Vagina (tissue), 2 donors: ENCODE data around the gene OGDHL. TPM values are rescaled to one million over a fixed set of nuclear protein-coding genes. Genes with fewer than 3 reads are reported as not detected.
"Not testable (repeated sequence)": the region's sequence is repeated elsewhere in the genome, so short reads cannot be mapped to it uniquely, and the experiment has no call there.

Source experiments
- DNase-seq, 2 donors: peaks; one replicate each; pipeline ENCODE4 v3.0.0-alpha.2; 2017; ENCODE audit errors: extremely low spot score in 2 of 2
- H3K27ac ChIP-seq: fragments of 200-600 bp; sonication (generic); one replicate; pipeline ENCODE4 v1.5.1; 2019
- H3K27me3 ChIP-seq: fragments of 200-600 bp; sonication (generic); one replicate; pipeline ENCODE4 v1.5.1; 2019
- H3K36me3 ChIP-seq, 2 donors: fragments of 200-600 bp; sonication (generic); one replicate each; pipeline ENCODE4 v1.5.1; 2017 to 2019
- H3K4me1 ChIP-seq: fragments of 200-600 bp; sonication (generic); one replicate; pipeline ENCODE4 v1.5.1; 2019
- H3K4me3 ChIP-seq, 2 donors: fragments of 200-600 bp; sonication (generic); 1 replicate in 1 of 2; 2 replicates in 1 of 2; pipeline ENCODE4 v1.5.1; 2016 to 2019
- H3K9me3 ChIP-seq: fragments of 200-600 bp; sonication (generic); one replicate; pipeline ENCODE4 v1.5.1; 2019
- CTCF ChIP-seq, 3 experiments: fragments of 450-650 bp in 2 of 3; fragments of 200-600 bp in 1 of 3; sonication (generic) in 1 of 3; IDR thresholded peaks; one replicate each; pipeline ENCODE4 v1.5.1; 2017 to 2019; ENCODE audit warnings: antibody characterized with exemption in 3 of 3, mild to moderate bottlenecking in 2 of 3, moderate library complexity in 2 of 3
- POLR2A ChIP-seq, 2 donors: fragments of 450-650 bp; IDR thresholded peaks; one replicate each; pipeline ENCODE4 v1.6.1; 2017; ENCODE audit warnings: antibody characterized with exemption in 2 of 2, mild to moderate bottlenecking in 2 of 2, moderate library complexity in 2 of 2
- POLR2AphosphoS5 ChIP-seq, 2 donors: sonication (generic); formaldehyde crosslinking; IDR thresholded peaks; one replicate each; pipeline ENCODE4 v1.9.0; 2017; ENCODE audit warnings: antibody characterized with exemption in 2 of 2, mild to moderate bottlenecking in 2 of 2, low read depth in 1 of 2; ENCODE audit not compliant: insufficient read depth in 1 of 2
- intact Hi-C: fragments of 100-400 bp; cut with DNase I; formaldehyde crosslinking; loops from one replicate; pipeline ENCODE4 v1.15.1; 2023
- total RNA-seq: library from RNA; depleted of rRNA; stranded (reverse); fragments of >200 nt; gene quantifications from one replicate; pipeline ENCODE4 v1.2.3, GENCODE V29; 2016

Gene OGDHL
- total RNA-seq, 1 donor from 2014 or later = 3.4 TPM

DNA sequence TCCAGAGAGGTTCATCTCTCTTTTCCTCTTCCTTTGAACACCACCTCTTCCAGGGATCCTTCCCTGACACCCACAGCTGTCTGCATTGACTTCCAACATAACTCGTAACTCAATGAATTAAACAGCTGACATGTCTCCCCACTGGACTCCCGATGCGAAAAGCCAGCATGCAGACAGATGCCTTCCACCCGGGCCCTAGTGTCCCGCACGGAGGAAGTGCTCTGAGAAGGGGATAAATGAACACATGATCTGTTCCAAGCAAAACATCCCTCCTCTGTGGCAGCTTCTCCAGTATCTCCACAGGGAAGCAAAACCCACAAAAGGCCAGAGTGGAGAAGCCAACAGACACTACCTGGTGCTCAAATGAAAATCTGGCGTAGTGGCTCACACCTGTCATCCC, 28.3 kb downstream of the OGDHL start:
- Histone ChIP-seq H3K4me1 (no peaks in the 10 kb centered on the region), H3K27ac (no peak overlapping the region), H3K9me3 (no peaks in the 10 kb centered on the region), H3K36me3 (no peaks in the 10 kb centered on the region), H3K27me3 (no peaks in the 10 kb centered on the region), H3K4me3 (no peak overlapping the region)
- intact Hi-C loops = no loop called here
- TF ChIP-seq POLR2A (IDR thresholded peaks at IDR 0.05) (no peak), POLR2AphosphoS5 (IDR thresholded peaks at IDR 0.05; ENCODE audit: insufficient read depth in 1 of 2, low read depth in 1 of 2) (no peak), CTCF (IDR thresholded peaks at IDR 0.05) (no peak)
- DNase-seq = no peak

GRCh38 chr10:49726593-49726992, 35.5 kb downstream of the OGDHL start:
- no peaks in the 10 kb centered on the region for H3K4me1 ChIP-seq
- no peak for TF ChIP-seq POLR2AphosphoS5 (IDR thresholded peaks at IDR 0.05; ENCODE audit: insufficient read depth in 1 of 2, low read depth in 1 of 2)
- no peak for TF ChIP-seq POLR2A (IDR thresholded peaks at IDR 0.05)
- TF ChIP-seq CTCF (IDR thresholded peaks at IDR 0.05) = no peak
- H3K36me3 ChIP-seq = no peaks in the 10 kb centered on the region
- H3K4me3 ChIP-seq = no peak overlapping the region
- no peaks in the 10 kb centered on the region for H3K27me3 ChIP-seq
- intact Hi-C loops = no loop called here
- no peak overlapping the region for H3K27ac ChIP-seq
- peaks cover 4% of the 10 kb centered on the region for H3K9me3 ChIP-seq
- DNase-seq = no peak

- H3K4me1 ChIP-seq, H3K9me3 ChIP-seq, DNase-seq, H3K27ac ChIP-seq, H3K36me3 ChIP-seq, H3K4me3 ChIP-seq, intact Hi-C loops, H3K27me3 ChIP-seq: not testable (repeated sequence)
These were observed 47.0 kb downstream of the OGDHL start for GRCh38 chr10:49715157-49715556.

- intact Hi-C loops = no loop called here
- Histone ChIP-seq H3K36me3 (no peaks in the 10 kb centered on the region), H3K27ac (no peak overlapping the region), H3K4me3 (no peak overlapping the region), H3K9me3 (no peaks in the 10 kb centered on the region), H3K27me3 (no peaks in the 10 kb centered on the region), H3K4me1 (no peaks in the 10 kb centered on the region)
- no peak for DNase-seq
- TF ChIP-seq POLR2AphosphoS5 (IDR thresholded peaks at IDR 0.05; ENCODE audit: insufficient read depth in 1 of 2, low read depth in 1 of 2) (no peak), CTCF (IDR thresholded peaks at IDR 0.05) (no peak), POLR2A (IDR thresholded peaks at IDR 0.05) (no peak)
These were observed 48.9 kb downstream of the OGDHL start for GRCh38 chr10:49713266-49713665.

GRCh38 chr10:49711481-49711880, 50.6 kb downstream of the OGDHL start:
- Histone ChIP-seq H3K27me3 (no peaks in the 10 kb centered on the region), H3K4me3 (no peak overlapping the region), H3K27ac (no peak overlapping the region), H3K4me1 (no peaks in the 10 kb centered on the region), H3K9me3 (no peaks in the 10 kb centered on the region), H3K36me3 (no peaks in the 10 kb centered on the region)
- TF ChIP-seq POLR2A (IDR thresholded peaks at IDR 0.05) (no peak), CTCF (IDR thresholded peaks at IDR 0.05) (no peak), POLR2AphosphoS5 (IDR thresholded peaks at IDR 0.05; ENCODE audit: insufficient read depth in 1 of 2, low read depth in 1 of 2) (no peak)
- no peak for DNase-seq
- intact Hi-C loops = no loop called here

DNA sequence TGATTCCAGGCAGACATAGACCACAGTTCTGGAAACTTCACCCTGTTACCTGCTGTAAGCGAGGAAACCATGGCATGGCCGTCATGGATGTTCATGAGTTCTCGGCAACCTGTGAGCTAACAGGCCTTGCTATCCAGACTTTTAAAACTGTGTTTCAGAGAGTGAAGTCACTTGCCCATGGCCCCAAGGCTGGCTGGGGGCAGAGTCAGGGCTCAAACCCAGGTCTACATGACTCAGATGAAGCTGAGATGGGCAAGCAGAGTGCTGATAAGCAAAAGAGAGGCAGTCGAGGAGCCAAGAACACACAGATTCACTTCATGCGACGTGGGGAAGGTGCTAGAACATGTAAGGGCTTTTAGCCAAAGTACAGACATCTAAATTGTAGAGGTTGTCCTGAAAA, 51.2 kb downstream of the OGDHL start:
- Histone ChIP-seq H3K27ac (no peak overlapping the region), H3K36me3 (no peaks in the 10 kb centered on the region), H3K4me1 (no peaks in the 10 kb centered on the region), H3K9me3 (no peaks in the 10 kb centered on the region), H3K4me3 (no peak overlapping the region), H3K27me3 (no peaks in the 10 kb centered on the region)
- intact Hi-C loops = no loop called here
- TF ChIP-seq POLR2AphosphoS5 (IDR thresholded peaks at IDR 0.05; ENCODE audit: insufficient read depth in 1 of 2, low read depth in 1 of 2) = no peak
- TF ChIP-seq CTCF (IDR thresholded peaks at IDR 0.05) = no peak
- no peak for TF ChIP-seq POLR2A (IDR thresholded peaks at IDR 0.05)
- DNase-seq = no peak
